NT2/D1 (cell line): ENCODE data around the gene SP9.

Experiments used
- DNase-seq: peaks from one replicate; pipeline ENCODE4 v3.0.0-alpha.2; 2011; ENCODE audit warnings: low read depth, low spot score
- H3K27me3 ChIP-seq: 2 replicates; pipeline ENCODE4 v1.6.0; 2011; ENCODE audit warnings: mild to moderate bottlenecking; ENCODE audit not compliant: insufficient read length, insufficient read depth
- H3K36me3 ChIP-seq: 2 replicates; pipeline ENCODE4 v1.6.1; 2011; ENCODE audit warnings: mild to moderate bottlenecking, low read length, mixed read lengths; ENCODE audit not compliant: insufficient read depth, insufficient read length
- H3K4me1 ChIP-seq: 2 replicates; pipeline ENCODE4 v1.5.1; 2011; ENCODE audit not compliant: insufficient read depth, insufficient read length
- H3K4me3 ChIP-seq: 2 replicates; pipeline ENCODE4 v1.5.1; 2011; ENCODE audit warnings: low read depth; ENCODE audit not compliant: insufficient read length
- H3K9ac ChIP-seq: 2 replicates; pipeline ENCODE4 v1.6.0; 2011; ENCODE audit warnings: low read depth; ENCODE audit not compliant: insufficient read length
- H3K9me3 ChIP-seq: 2 replicates; pipeline ENCODE4 v1.5.1; 2011; ENCODE audit warnings: mild to moderate bottlenecking, low read length; ENCODE audit not compliant: insufficient read depth
- SUZ12 ChIP-seq: IDR thresholded peaks from 2 replicates; pipeline ENCODE4 v1.6.1; 2011; ENCODE audit not compliant: insufficient read length, insufficient read depth; ENCODE audit errors: extremely low read depth
- YY1 ChIP-seq: IDR thresholded peaks from 2 replicates; pipeline ENCODE4 v1.6.1; 2011; ENCODE audit not compliant: insufficient read length, insufficient read depth
- ZNF274 ChIP-seq: IDR thresholded peaks from 2 replicates; pipeline ENCODE4 v1.6.1; 2011; ENCODE audit warnings: mild to moderate bottlenecking, low read depth, low read length

SP9 gene

GRCh38 chr2:174330945-174331594 is 3.7 kb upstream of the SP9 start:
- Histone ChIP-seq H3K4me1 (peaks cover 25% of the 10 kb centered on the region), H3K36me3 (no peaks in the 10 kb centered on the region), H3K9me3 (no peaks in the 10 kb centered on the region), H3K4me3 (no peak overlapping the region), H3K9ac (no peak overlapping the region), H3K27me3 (peaks cover 98% of the 10 kb centered on the region)
- DNase-seq: no peak
- no peak for TF ChIP-seq YY1
- TF ChIP-seq ZNF274: no peak
- peak; percentile 83 for TF ChIP-seq SUZ12

DNA sequence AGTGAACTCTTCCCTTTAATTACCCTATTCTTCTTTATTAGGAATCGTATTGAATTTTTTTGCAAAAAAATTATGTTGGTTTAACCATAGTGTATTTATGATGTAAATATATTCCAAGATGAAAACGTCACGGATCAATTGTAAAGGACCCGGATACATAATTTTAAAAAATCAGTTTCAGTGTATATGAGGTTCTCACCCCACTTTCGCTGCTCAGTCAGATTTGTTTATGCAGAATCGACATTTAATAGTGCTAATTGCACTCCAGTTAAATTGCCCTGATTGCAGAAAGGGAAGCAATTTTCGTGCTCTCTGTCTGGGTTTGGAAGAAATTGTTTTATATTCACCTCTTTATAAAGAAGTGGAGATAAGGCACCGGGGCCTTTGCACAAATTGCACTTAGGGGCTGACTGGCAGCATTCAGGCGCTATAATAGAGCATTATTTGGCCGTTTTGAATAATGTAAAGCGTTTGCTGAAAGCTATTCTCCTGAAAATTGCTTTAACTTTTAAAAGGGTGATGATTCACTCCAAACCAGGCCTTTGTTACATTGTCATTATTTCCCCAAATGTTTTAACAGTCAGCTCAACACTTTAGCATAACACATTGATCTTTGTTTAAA is 3.0 kb upstream of the SP9 start:
- Histone ChIP-seq H3K4me1 (peaks cover 24% of the 10 kb centered on the region), H3K4me3 (no peak overlapping the region), H3K27me3 (peaks cover 98% of the 10 kb centered on the region), H3K36me3 (no peaks in the 10 kb centered on the region), H3K9ac (no peak overlapping the region), H3K9me3 (no peaks in the 10 kb centered on the region)
- no peak for DNase-seq
- no peak for TF ChIP-seq SUZ12
- no peak for TF ChIP-seq ZNF274
- TF ChIP-seq YY1: no peak

DNA sequence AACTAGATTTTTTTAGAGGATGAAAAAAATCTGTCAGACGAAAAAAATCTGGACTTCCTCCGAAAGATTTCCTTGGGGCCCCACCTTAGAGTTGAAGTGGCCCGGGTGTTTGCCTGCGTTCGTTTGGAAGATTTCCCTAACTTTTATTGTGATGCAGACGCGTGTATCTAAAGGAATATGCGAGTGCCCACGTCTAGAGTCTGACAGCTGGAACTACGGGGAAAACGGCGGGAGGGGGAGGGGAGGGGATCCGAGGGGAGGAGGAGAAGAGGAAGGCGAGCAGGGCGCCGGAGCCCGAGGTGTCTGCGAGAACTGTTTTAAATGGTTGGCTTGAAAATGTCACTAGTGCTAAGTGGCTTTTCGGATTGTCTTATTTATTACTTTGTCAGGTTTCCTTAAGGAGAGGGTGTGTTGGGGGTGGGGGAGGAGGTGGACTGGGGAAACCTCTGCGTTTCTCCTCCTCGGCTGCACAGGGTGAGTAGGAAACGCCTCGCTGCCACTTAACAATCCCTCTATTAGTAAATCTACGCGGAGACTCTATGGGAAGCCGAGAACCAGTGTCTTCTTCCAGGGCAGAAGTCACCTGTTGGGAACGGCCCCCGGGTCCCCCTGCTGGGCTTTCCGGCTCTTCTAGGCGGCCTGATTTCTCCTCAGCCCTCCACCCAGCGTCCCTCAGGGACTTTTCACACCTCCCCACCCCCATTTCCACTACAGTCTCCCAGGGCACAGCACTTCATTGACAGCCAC is 2.4 kb upstream of the SP9 start:
- Histone ChIP-seq H3K4me1 (peaks cover 20% of the 10 kb centered on the region), H3K4me3 (no peak overlapping the region), H3K36me3 (no peaks in the 10 kb centered on the region), H3K9me3 (no peaks in the 10 kb centered on the region), H3K27me3 (peaks cover 98% of the 10 kb centered on the region), H3K9ac (no peak overlapping the region)
- no peak for TF ChIP-seq SUZ12
- TF ChIP-seq ZNF274: no peak
- no peak for TF ChIP-seq YY1
- DNase-seq: no peak

DNA sequence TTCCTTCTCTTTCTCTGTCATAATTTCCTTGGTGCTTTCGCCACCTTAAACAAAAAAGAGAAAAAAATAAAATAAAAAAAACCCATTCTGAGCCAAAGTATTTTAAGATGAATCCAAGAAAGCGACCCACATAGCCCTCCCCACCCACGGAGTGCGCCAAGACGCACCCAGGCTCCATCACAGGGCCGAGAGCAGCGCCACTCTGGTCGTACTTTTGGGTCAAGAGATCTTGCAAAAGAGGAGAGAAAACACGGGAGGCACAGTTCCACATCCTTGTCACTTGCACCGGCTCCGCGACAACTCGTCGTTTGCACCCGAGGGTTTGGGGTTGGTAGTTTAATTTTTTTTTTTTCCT is 1.8 kb upstream of the SP9 start:
- no peaks in the 10 kb centered on the region for H3K36me3 ChIP-seq
- H3K4me3 ChIP-seq: no peak overlapping the region
- peaks cover 98% of the 10 kb centered on the region for H3K27me3 ChIP-seq
- no peak overlapping the region for H3K9ac ChIP-seq
- no peaks in the 10 kb centered on the region for H3K9me3 ChIP-seq
- no peak for DNase-seq
- no peak for TF ChIP-seq SUZ12
- TF ChIP-seq ZNF274: no peak
- TF ChIP-seq YY1: no peak
- H3K4me1 ChIP-seq: peaks cover 18% of the 10 kb centered on the region

DNA sequence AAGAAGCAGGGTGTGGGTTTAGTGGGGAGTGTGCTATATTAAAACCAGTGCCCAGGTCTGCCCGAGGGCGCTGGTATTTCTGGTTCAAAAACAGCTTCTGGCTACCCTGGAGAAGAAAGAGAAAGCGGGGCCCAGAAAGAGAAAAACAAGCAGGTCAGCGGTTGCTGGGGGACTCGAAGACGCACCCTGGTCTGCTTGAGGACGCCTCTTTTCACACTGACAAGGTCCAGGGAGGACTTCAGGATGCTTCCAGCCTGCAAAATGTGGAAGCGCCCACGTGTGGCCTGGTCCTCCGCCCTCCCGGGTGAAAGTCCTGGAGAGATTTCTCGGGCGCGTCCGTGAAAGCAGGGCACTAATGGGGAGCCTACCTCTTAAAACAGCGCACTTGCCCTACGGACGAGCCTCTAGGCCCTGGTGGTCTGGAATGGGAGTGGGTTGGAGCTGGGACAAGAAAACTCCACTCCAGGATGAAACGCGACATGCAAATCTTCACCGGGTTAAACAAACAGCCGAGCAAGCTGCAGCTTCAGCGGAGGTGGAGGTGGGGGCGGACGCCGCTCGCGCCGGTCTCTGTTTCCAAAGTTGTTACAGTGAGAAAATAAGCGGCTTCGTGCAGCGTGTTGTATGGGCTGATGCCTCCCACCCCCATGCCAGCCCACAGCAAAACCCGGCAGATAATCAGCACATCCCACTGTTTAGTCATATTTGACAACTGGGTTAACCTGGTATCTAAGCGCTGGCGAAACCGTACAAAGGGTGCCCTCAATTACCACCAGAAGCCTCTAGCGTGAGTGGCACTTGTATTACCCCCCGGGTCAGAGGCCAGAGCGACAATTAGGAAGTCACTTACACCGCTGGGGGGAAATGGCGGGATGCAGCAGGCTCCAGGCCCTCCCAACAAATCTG is 1.1 kb upstream of the SP9 start:
- H3K9ac ChIP-seq: no peak overlapping the region
- peaks cover 18% of the 10 kb centered on the region for H3K4me1 ChIP-seq
- H3K9me3 ChIP-seq: no peaks in the 10 kb centered on the region
- DNase-seq: no peak
- no peaks in the 10 kb centered on the region for H3K36me3 ChIP-seq
- peaks cover 98% of the 10 kb centered on the region for H3K27me3 ChIP-seq
- TF ChIP-seq ZNF274 (no peak), SUZ12 (peak; percentile 78), YY1 (no peak)
- peak overlapping the region; percentile 9 for H3K4me3 ChIP-seq

GRCh38 chr2:174334278-174334715 is 457 bp upstream of the SP9 start:
- H3K9me3 ChIP-seq: no peaks in the 10 kb centered on the region
- TF ChIP-seq ZNF274 (no peak), SUZ12 (peak; percentile 0)
- H3K36me3 ChIP-seq: no peaks in the 10 kb centered on the region
- no peak overlapping the region for H3K4me3 ChIP-seq
- peaks cover 18% of the 10 kb centered on the region for H3K4me1 ChIP-seq
- peaks cover 98% of the 10 kb centered on the region for H3K27me3 ChIP-seq
- H3K9ac ChIP-seq: no peak overlapping the region
- no peak for DNase-seq
